Measurements from ENCODE around the gene TCTN2. TPM values are rescaled to one million over a fixed set of nuclear protein-coding genes. Genes with fewer than 3 reads are reported as not detected.

Gene TCTN2
- total RNA-seq, 1 experiment from 2014 or later, result 12.1 TPM

GRCh38 chr12:123720141-123720814 lies 49.4 kb downstream of the TCTN2 start:
- Histone ChIP-seq H3K9me2 (ENCODE audit: insufficient read depth) (no peaks in the 10 kb centered on the region), H3K9ac (ENCODE audit: low read length) (no peak overlapping the region), H4K20me1 (ENCODE audit: insufficient read depth) (no peaks in the 10 kb centered on the region), H3K79me2 (ENCODE audit: insufficient read depth, low read length) (no peaks in the 10 kb centered on the region), H2AFZ (ENCODE audit: low read depth, low read length, poor library complexity, severe bottlenecking) (no peak overlapping the region), H3K27me3 (ENCODE audit: insufficient read depth, low read length) (no peaks in the 10 kb centered on the region), H3K4me2 (ENCODE audit: low read length) (no peak overlapping the region), H3K4me1 (ENCODE audit: control insufficient read depth in 1 of 2, insufficient read depth in 2 of 2, low read length in 2 of 2) (no peaks in the 10 kb centered on the region), H3K27ac (ENCODE audit: low read depth, low read length) (no peak overlapping the region), H3K4me3 (replicated peaks in 1 of 2; ENCODE audit: low read depth in 1 of 2, low read length in 2 of 2) (no peak overlapping the region), H3K9me3 (ENCODE audit: control insufficient read depth in 1 of 2, insufficient read depth in 1 of 2, low read depth in 1 of 2, low read length in 2 of 2) (no peaks in the 10 kb centered on the region), H3K36me3 (ENCODE audit: control insufficient read depth in 1 of 2, insufficient read depth in 2 of 2, low read length in 2 of 2) (peaks cover 0 to 5% of the 10 kb centered on the region in 2 experiments; a peak in 2 of 4 replicates)
- no peak for TF ChIP-seq TCF7L2 (IDR thresholded peaks at IDR 0.05; ENCODE audit: borderline replicate concordance, extremely low read depth, insufficient read depth, insufficient read length)
- TF ChIP-seq ZBTB33 (IDR thresholded peaks at IDR 0.05; ENCODE audit: extremely low read depth, insufficient replicate concordance, low read length), result no peak
- no peak for TF ChIP-seq RAD21 (IDR thresholded peaks at IDR 0.05; ENCODE audit: low read depth)
- no peak for TF ChIP-seq REST (IDR thresholded peaks at IDR 0.05; ENCODE audit: low read depth)
- no peak for TF ChIP-seq POLR2AphosphoS5 (IDR thresholded peaks at IDR 0.05; ENCODE audit: low read depth, low read length)
- TF ChIP-seq ELF1 (IDR thresholded peaks at IDR 0.05; ENCODE audit: borderline replicate concordance, low read depth), result no peak
- TF ChIP-seq SIN3A (IDR thresholded peaks at IDR 0.05; ENCODE audit: low read depth), result no peak
- no peak for TF ChIP-seq SRF (IDR thresholded peaks at IDR 0.05; ENCODE audit: low read depth)
- no peak for TF ChIP-seq MAX (IDR thresholded peaks at IDR 0.05)
- TF ChIP-seq ZFX (IDR thresholded peaks at IDR 0.05), result no peak
- no peak for TF ChIP-seq EZH2phosphoT487 (IDR thresholded peaks at IDR 0.05; ENCODE audit: borderline replicate concordance)
- TF ChIP-seq FOSL1 (IDR thresholded peaks at IDR 0.05; ENCODE audit: low read depth), result no peak
- TF ChIP-seq CEBPB (IDR thresholded peaks at IDR 0.05; ENCODE audit: low read depth), result no peak
- TF ChIP-seq ATF3 (IDR thresholded peaks at IDR 0.05), result no peak
- TF ChIP-seq ZNF274 (IDR thresholded peaks at IDR 0.05; ENCODE audit: low read depth, low read length), result no peak
- no peak for TF ChIP-seq YY1 (IDR thresholded peaks at IDR 0.05; ENCODE audit: extremely low read depth, insufficient replicate concordance, low read depth, low read length)
- no peak for TF ChIP-seq CBX3 (IDR thresholded peaks at IDR 0.05; ENCODE audit: low read depth)
- no peak for TF ChIP-seq POLR2A (IDR thresholded peaks at IDR 0.05; ENCODE audit: borderline replicate concordance, extremely low read depth, insufficient read depth, insufficient read length)
- no peak for TF ChIP-seq EZH2 (IDR thresholded peaks at IDR 0.05)
- TF ChIP-seq SP1 (IDR thresholded peaks at IDR 0.05; ENCODE audit: low read depth), result no peak
- ChIA-PET CTCF (no interaction called here), POLR2A (no interaction called here), RAD21 (ENCODE audit: low non-redundant PET in 1 of 2, low total read pairs in 2 of 2, uncharacterized antibody in 2 of 2, unreplicated experiment in 2 of 2) (no interaction called here)
- DNase-seq (ENCODE audit: low read depth, low spot score) (no peak), ATAC-seq (no peak)
- intact Hi-C loops (cut with micrococcal nuclease), result no loop called here
- no TSS peak for BruUV-seq (replicated peaks)

All from HCT116 (cell line).